IMR-90 (cell line): ENCODE data around the gene PRICKLE2. TPM values are rescaled to one million over a fixed set of nuclear protein-coding genes. Genes with fewer than 3 reads are reported as not detected.

ENCODE experiments used
- ATAC-seq: fragments of 200-7000 bp; cut with Tn5 transposase; 2 replicates; pipeline ENCODE4 v1.9.1; 2020; ENCODE audit warnings: low read depth, mild to moderate bottlenecking, moderate library complexity
- BruUV-seq: library from RNA; stranded (reverse); fragments of 400-500 nt; replicated peaks from 2 replicates; lab custom pipeline; 2021; lab: Mats Ljungman, UMichigan
- CTCF ChIA-PET: fragments of 300-600 bp; formaldehyde crosslinking; extraction: SDS; loops from one replicate; lab custom pipeline; 2021; ENCODE audit warnings: antibody characterized with exemption; lab: Yijun Ruan, JAX
- POLR2A ChIA-PET: fragments of 300-600 bp; sonication (Branson Sonifier 250); formaldehyde crosslinking; loops from one replicate; lab custom pipeline; 2022; ENCODE audit warnings: antibody characterized with exemption; ENCODE audit not compliant: unreplicated experiment; lab: Charles Lee
- DNase-seq: peaks from one replicate; pipeline ENCODE4 v3.0.0; 2013
- H2AFZ ChIP-seq: replicated peaks from 2 replicates; pipeline ENCODE3; 2013; ENCODE audit warnings: low read length, mild to moderate bottlenecking; ENCODE audit not compliant: poor library complexity
- H2AK5ac ChIP-seq: 2 replicates; pipeline ENCODE4 v1.6.1; 2013; ENCODE audit warnings: low read depth, low read length, inconsistent platforms
- H2AK9ac ChIP-seq: replicated peaks from 2 replicates; pipeline ENCODE3; 2013; ENCODE audit warnings: mild to moderate bottlenecking, low read depth, low read length, moderate library complexity; ENCODE audit not compliant: poor library complexity
- H2BK120ac ChIP-seq: 2 replicates; pipeline ENCODE4 v1.6.1; 2013; ENCODE audit warnings: low read depth, low read length, inconsistent platforms
- H2BK15ac ChIP-seq: 3 replicates; pipeline ENCODE4 v1.6.1; 2013; ENCODE audit warnings: low read depth, low read length, inconsistent platforms
- H2BK20ac ChIP-seq: 2 replicates; pipeline ENCODE4 v1.6.1; 2013; ENCODE audit warnings: low read depth, mild to moderate bottlenecking, inconsistent platforms, low read length, moderate library complexity
- H2BK5ac ChIP-seq: 2 replicates; pipeline ENCODE4 v1.6.1; 2013; ENCODE audit warnings: mild to moderate bottlenecking, low read depth, low read length, inconsistent platforms; ENCODE audit not compliant: poor library complexity, severe bottlenecking
- H3K14ac ChIP-seq: replicated peaks from 2 replicates; pipeline ENCODE4 v1.6.1; 2013; ENCODE audit warnings: low read depth, low read length, inconsistent platforms
- H3K18ac ChIP-seq: 2 replicates; pipeline ENCODE4 v1.6.1; 2013; ENCODE audit warnings: low read depth, low read length, control low read depth
- H3K23ac ChIP-seq: 2 replicates; pipeline ENCODE4 v1.6.1; 2013; ENCODE audit warnings: low read depth, low read length, inconsistent platforms
- H3K27ac ChIP-seq: 2 replicates; pipeline ENCODE4 v1.5.1; 2013; ENCODE audit warnings: mild to moderate bottlenecking, control low read depth, low read length; ENCODE audit not compliant: insufficient read depth
- H3K27me3 ChIP-seq: 2 replicates; pipeline ENCODE4 v1.6.1; 2013; ENCODE audit warnings: low read length; ENCODE audit not compliant: control insufficient read depth, insufficient read depth
- H3K36me3 ChIP-seq: 2 replicates; pipeline ENCODE4 v1.6.1; 2013; ENCODE audit warnings: low read length, mixed read lengths; ENCODE audit not compliant: control insufficient read depth, insufficient read depth
- H3K4ac ChIP-seq: 2 replicates; pipeline ENCODE4 v1.6.1; 2013; ENCODE audit warnings: low read depth, low read length, inconsistent platforms
- H3K4me1 ChIP-seq: 2 replicates; pipeline ENCODE4 v1.6.1; 2013; ENCODE audit warnings: low read length, mixed read lengths; ENCODE audit not compliant: control insufficient read depth, insufficient read depth
- H3K4me2 ChIP-seq: 2 replicates; pipeline ENCODE4 v1.6.1; 2013; ENCODE audit warnings: low read depth, mild to moderate bottlenecking, control low read depth, low read length, moderate library complexity
- H3K4me3 ChIP-seq: 2 replicates; pipeline ENCODE4 v1.5.1; 2013; ENCODE audit warnings: low read depth, mild to moderate bottlenecking, control low read depth, low read length, moderate library complexity; ENCODE audit not compliant: insufficient read depth
- H3K56ac ChIP-seq: 2 replicates; pipeline ENCODE4 v1.6.1; 2013; ENCODE audit warnings: low read length, inconsistent platforms; ENCODE audit not compliant: insufficient read depth; ENCODE audit errors: extremely low read depth
- H3K79me1 ChIP-seq, 2 experiments: 2 replicates each; pipeline ENCODE4 v1.6.1; 2013; ENCODE audit warnings: low read length in 2 of 2, inconsistent platforms in 1 of 2, low read depth in 1 of 2
- H3K9ac ChIP-seq: 2 replicates; pipeline ENCODE4 v1.6.1; 2013; ENCODE audit warnings: low read depth, low read length, control low read depth
- H3K9me1 ChIP-seq: 2 replicates; pipeline ENCODE4 v1.6.1; 2013; ENCODE audit warnings: low read length, inconsistent platforms; ENCODE audit not compliant: insufficient read depth
- H3K9me3 ChIP-seq: 2 replicates; pipeline ENCODE4 v1.6.1; 2013; ENCODE audit warnings: low read length; ENCODE audit not compliant: control insufficient read depth, insufficient read depth
- H4K20me1 ChIP-seq: 2 replicates; pipeline ENCODE4 v1.6.1; 2013; ENCODE audit warnings: low read length, inconsistent platforms; ENCODE audit not compliant: insufficient read depth
- H4K5ac ChIP-seq: 2 replicates; pipeline ENCODE4 v1.6.1; 2013; ENCODE audit warnings: mild to moderate bottlenecking, low read depth, low read length, control low read depth
- H4K8ac ChIP-seq, 2 experiments: 2 replicates each; pipeline ENCODE4 v1.6.1; 2013; ENCODE audit warnings: low read depth in 2 of 2, low read length in 2 of 2, control low read depth in 1 of 2, inconsistent platforms in 1 of 2
- H4K91ac ChIP-seq: 2 replicates; pipeline ENCODE4 v1.6.1; 2013; ENCODE audit warnings: low read depth, low read length, inconsistent platforms; ENCODE audit not compliant: insufficient read depth
- CTCF ChIP-seq: conservative IDR thresholded peaks from 2 replicates; pipeline ENCODE4 v1.5.1; 2012; ENCODE audit warnings: mild to moderate bottlenecking, low read depth, low read length, improper control_type of control experiment
- ELK1 ChIP-seq: fragments of 150-350 bp; IDR thresholded peaks from 2 replicates; pipeline ENCODE4 v1.6.1; 2016; ENCODE audit warnings: low read depth, mild to moderate bottlenecking, low read length, moderate library complexity, borderline replicate concordance
- MAFK ChIP-seq: IDR thresholded peaks from 2 replicates; pipeline ENCODE4 v1.6.1; 2012; ENCODE audit warnings: low read depth, low read length, improper control_type of control experiment
- RAD21 ChIP-seq: IDR thresholded peaks from 2 replicates; pipeline ENCODE4 v1.6.1; 2012; ENCODE audit warnings: low read length, improper control_type of control experiment
- RCOR1 ChIP-seq: IDR thresholded peaks from 2 replicates; pipeline ENCODE4 v1.6.1; 2012; ENCODE audit warnings: mild to moderate bottlenecking, low read length, improper control_type of control experiment; ENCODE audit not compliant: insufficient replicate concordance
- USF2 ChIP-seq: fragments of 150-350 bp; IDR thresholded peaks from 2 replicates; pipeline ENCODE4 v1.6.1; 2017; ENCODE audit warnings: mild to moderate bottlenecking, antibody characterized with exemption, low read length, low read depth
- WGBS, 2 experiments: methylation state at CpG; one replicate each; pipeline versions ENCODE4 v1.1.5 to v1.1.7; 2013; ENCODE audit warnings: missing lambda C conversion rate in 2 of 2; ENCODE audit not compliant: insufficient read length in 1 of 2; ENCODE audit errors: extremely low coverage in 2 of 2; 5-methylcytosine and 5-hydroxymethylcytosine counted together
- dilution Hi-C: fragments of 300-500 bp; cut with HindIII; formaldehyde crosslinking; loops from one replicate; pipeline ENCODE4 v1.14.3; 2018; ENCODE audit warnings: low sequenced_read_pairs; ENCODE audit not compliant: unreplicated experiment
- in situ Hi-C: fragments of 300-500 bp; cut with MboI; formaldehyde crosslinking; loops from 3 replicates; pipeline ENCODE4 v1.14.3; 2019; ENCODE audit warnings: low sequenced_read_pairs, inconsistent platforms, mixed read lengths
- intact Hi-C: fragments of 100-400 bp; cut with micrococcal nuclease; formaldehyde crosslinking; loops from 2 replicates; pipeline ENCODE4 v1.10.0; 2022
- polyA plus RNA-seq, 3 experiments: library from polyadenylated mRNA; depleted of rRNA; stranded (reverse); fragments of >200 nt; gene quantifications; 2 replicates each; pipeline ENCODE4 v1.2.3, GENCODE V29; 2012; ENCODE audit warnings: low replicate concordance in 1 of 3
- total RNA-seq: library from RNA; depleted of rRNA; stranded (reverse); fragments of >200 nt; gene quantifications from 2 replicates; pipeline ENCODE4 v1.2.3, GENCODE V29; 2012

Gene PRICKLE2
- total and polyA plus RNA-seq, 2 of the 4 experiments (the other 2 are of a cell fraction): 4.1 to 14.2 TPM

GRCh38 chr3:64057231-64057630 is 168.0 kb downstream of the PRICKLE2 start:
- ChIA-PET CTCF (no interaction called here), POLR2A (no interaction called here)
- no peak overlapping the region for H2BK120ac ChIP-seq
- peaks cover 2% of the 10 kb centered on the region; the same call in 1 of the 2 replicates for H3K4me1 ChIP-seq
- H3K56ac ChIP-seq: no peak overlapping the region
- 0 out of 2 replicates have a peak, but pooled peaks cover 3% of the 10 kb centered on the region for H3K9me3 ChIP-seq
- no peak overlapping the region for H3K4me2 ChIP-seq
- no peaks in the 10 kb centered on the region for H3K79me1 ChIP-seq
- no peak overlapping the region for H3K9ac ChIP-seq
- no peak overlapping the region for H2BK20ac ChIP-seq
- dilution Hi-C loops (no loop called here), in situ Hi-C loops (no loop called here), intact Hi-C loops (no loop called here)
- no peaks in the 10 kb centered on the region for H3K36me3 ChIP-seq
- H3K4ac ChIP-seq: no peak overlapping the region
- H4K5ac ChIP-seq: no peak overlapping the region
- no TSS peak for BruUV-seq
- H3K23ac ChIP-seq: no peak overlapping the region
- H2AK5ac ChIP-seq: no peak overlapping the region
- H3K18ac ChIP-seq: no peak overlapping the region
- no CpG with 5 or more reads among the region's 4 CpGs for WGBS, 2 experiments
- no peak overlapping the region for H3K27ac ChIP-seq
- no peak for DNase-seq
- no peaks in the 10 kb centered on the region for H3K27me3 ChIP-seq
- H3K4me3 ChIP-seq: no peak overlapping the region
- H2AFZ ChIP-seq: no peak overlapping the region
- H4K91ac ChIP-seq: no peak overlapping the region
- H4K8ac ChIP-seq: no peak overlapping the region
- H3K9me1 ChIP-seq: no peaks in the 10 kb centered on the region
- ATAC-seq: no peak
- no peak overlapping the region for H3K14ac ChIP-seq
- H4K20me1 ChIP-seq: no peaks in the 10 kb centered on the region
- no peak overlapping the region for H2BK15ac ChIP-seq
- H2BK5ac ChIP-seq: no peak overlapping the region
- no peak for TF ChIP-seq RCOR1
- TF ChIP-seq RAD21: no peak
- no peak for TF ChIP-seq MAFK
- TF ChIP-seq USF2: no peak
- no peak for TF ChIP-seq ELK1
- TF ChIP-seq CTCF: no peak
- no peak overlapping the region for H2AK9ac ChIP-seq
